Stimulated activated CD8-positive, alpha-beta memory T cell treated with anti-CD3 and anti-CD28 coated beads, Interleukin-4, amount 100 ng/mL, for 48 hours (primary cell): Measurements from ENCODE around the gene PAX5.
"Not testable (repeated sequence)": the region's sequence is repeated elsewhere in the genome, so short reads cannot be mapped to it uniquely, and the experiment has no call there.

Experiments used
- DNase-seq: peaks from one replicate; pipeline ENCODE4 v3.0.0-alpha.2; 2020

PAX5 gene

GRCh38 chr9:37033682-37034304 lies at the start of gene PAX5:
Gene PAX5 (minus strand): TSS chr9:37034268. CDS start chr9:37034031, 237 bp downstream.
- DNase-seq = no peak

DNA sequence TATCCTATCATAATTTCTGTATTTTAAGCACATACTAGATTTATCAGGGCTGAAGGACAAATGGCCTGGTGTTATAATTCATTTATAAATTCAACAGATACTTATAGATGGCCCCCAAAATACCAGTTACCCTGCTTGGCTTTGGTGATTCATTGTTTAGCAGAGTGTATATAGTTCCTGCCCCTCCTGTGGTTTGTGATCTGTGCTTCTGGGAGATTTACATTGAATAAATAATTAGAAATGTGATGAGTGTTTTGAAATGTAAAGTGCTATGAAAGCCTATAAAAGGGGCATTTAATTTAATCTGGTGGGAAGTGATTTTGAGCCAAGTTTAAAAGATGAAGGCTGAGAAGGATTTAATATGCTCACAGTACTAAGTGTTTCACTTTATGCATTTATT lies 49.6 kb upstream of the PAX5 start:
- DNase-seq = no peak

- no peak for DNase-seq
These were observed 48.2 kb upstream of the PAX5 start for GRCh38 chr9:37082214-37082765.

DNA sequence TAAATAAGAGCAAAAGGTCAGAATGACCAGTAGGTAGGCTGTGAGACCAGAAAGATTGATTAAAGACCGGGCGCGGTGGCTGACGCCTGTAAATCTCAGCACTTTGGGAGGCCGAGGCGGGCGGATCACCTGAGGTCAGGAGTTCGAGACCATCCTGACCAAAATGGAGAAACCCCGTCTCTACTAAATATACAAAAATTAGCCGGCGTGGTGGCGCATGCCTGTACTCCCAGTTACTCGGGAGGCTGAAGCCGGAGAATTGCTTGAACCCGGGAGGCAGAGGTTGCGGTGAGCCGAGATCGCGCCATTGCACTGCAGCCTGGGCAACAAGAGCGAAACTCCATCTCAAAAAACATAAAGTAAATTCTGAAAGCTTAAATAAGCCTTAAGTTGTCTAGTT lies 47.4 kb upstream of the PAX5 start:
- DNase-seq = not testable (repeated sequence)

GRCh38 chr9:37080165-37080628 lies 46.1 kb upstream of the PAX5 start:
- DNase-seq = not testable (repeated sequence)

GRCh38 chr9:37079370-37080164 lies 45.5 kb upstream of the PAX5 start:
- peak; percentile 93 for DNase-seq

DNA sequence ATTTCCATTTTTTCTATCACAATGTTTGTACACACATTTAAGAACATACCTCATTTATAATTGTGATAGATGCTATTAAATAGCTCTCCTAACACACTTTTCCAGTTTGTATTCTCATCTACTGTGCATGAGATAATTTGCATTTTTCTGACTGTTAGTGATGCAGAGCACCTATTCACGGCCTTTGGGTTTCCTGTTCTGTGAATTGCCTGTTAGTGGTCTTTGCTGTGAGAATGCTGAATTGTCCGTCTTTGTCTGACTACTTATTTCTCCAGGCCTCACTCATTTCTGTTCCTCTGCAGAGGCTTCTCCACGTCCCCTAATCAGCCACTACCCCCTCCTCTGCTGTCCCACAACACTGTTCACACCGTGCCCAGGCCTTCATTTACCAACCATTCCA lies 40.7 kb upstream of the PAX5 start:
- not testable (repeated sequence) for DNase-seq

DNA sequence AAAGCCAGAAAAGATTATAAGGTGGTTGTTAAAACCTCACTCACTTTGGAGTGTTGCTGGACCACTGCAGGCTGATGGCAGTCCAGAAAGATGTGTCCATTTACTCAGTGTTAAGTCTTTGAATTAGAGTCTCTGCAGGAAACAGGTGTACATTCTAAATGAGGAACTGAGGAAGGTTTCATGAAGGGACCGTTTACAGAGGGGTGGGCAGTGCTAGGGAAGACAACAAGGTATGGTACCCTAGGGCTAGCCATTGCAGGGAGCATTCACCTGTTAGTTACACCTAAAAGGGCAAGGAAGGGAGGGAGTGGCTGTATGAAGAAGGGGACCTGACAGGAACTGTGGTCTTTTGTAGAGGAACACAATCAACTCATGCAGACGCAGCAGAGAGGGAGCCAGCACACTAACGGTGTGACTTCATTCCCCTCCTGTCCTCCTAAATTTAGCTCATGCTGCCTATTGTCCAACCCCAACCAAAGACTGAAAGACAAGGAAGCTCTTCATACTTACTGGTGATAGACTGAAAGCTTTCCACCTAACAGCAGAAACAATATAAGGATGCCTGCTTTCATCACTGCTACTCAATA lies 32.2 kb upstream of the PAX5 start:
- no peak for DNase-seq

DNA sequence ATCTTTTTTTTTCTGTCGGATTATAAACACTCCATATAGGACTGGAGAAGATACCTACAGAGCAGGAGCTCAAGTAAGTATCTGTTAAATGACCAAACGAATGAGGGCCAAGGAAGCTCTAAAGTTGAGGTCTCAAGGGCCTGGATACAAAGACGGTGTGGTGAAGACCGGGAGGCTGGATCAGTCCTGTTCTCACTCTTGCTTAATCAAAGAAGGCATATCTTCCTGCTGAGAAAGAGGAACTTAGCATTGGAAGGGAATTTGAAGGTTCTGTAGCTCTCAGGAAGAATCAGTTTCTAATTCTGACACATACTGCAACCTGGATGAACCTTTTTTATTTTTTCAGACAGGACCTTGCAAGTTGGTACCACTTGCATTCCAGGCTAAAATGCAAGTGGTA lies 28.3 kb upstream of the PAX5 start:
- no peak for DNase-seq

DNA sequence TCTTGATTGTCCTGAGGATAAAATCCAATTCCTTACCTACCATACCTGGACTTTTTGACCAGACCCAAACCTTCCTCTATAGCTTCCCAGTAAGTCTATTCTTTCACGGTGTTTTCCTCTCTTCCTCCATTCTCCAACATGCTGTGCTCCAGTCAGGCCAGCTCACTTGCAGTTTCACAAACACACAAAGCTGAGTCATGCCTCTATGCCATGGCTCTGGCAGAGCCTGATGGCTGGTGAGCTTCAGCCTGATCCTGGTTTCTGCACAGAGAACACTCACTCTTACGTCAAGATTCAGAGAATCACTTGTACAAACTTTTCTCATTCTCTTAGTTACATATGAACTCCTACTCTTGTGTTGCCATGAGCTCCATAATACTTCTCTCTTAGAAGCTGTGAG lies 27.7 kb upstream of the PAX5 start:
- DNase-seq = no peak

DNA sequence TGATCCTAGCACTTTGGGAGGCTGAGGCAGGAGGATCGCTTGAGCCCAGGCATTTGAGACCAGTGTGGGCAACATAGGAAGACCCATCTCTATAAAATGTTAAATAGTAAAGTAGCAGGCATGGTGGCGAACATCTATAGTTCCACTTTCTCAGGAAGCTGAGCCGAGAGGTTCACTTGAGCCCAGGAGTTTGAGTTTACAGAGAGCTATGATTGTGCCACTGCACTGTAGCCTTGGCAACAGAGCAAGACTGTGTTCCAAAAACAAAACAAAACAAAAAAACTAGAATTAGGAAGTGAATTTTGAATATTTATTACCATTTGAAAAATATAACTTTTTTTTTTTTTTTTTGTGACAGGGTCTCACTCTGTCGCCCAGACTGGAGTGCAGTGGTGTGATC lies 26.8 kb upstream of the PAX5 start:
- DNase-seq = no peak

GRCh38 chr9:37056046-37056920 lies 22.2 kb upstream of the PAX5 start:
- no peak for DNase-seq

- not testable (repeated sequence) for DNase-seq
These were observed 20.3 kb upstream of the PAX5 start for GRCh38 chr9:37054363-37054720.

- DNase-seq = no peak
These were observed 19.8 kb upstream of the PAX5 start for GRCh38 chr9:37053684-37054362.

- no peak for DNase-seq
These were observed 12.6 kb upstream of the PAX5 start for GRCh38 chr9:37046683-37047082.

- no peak for DNase-seq
These were observed 8.4 kb upstream of the PAX5 start for GRCh38 chr9:37042421-37042820.

DNA sequence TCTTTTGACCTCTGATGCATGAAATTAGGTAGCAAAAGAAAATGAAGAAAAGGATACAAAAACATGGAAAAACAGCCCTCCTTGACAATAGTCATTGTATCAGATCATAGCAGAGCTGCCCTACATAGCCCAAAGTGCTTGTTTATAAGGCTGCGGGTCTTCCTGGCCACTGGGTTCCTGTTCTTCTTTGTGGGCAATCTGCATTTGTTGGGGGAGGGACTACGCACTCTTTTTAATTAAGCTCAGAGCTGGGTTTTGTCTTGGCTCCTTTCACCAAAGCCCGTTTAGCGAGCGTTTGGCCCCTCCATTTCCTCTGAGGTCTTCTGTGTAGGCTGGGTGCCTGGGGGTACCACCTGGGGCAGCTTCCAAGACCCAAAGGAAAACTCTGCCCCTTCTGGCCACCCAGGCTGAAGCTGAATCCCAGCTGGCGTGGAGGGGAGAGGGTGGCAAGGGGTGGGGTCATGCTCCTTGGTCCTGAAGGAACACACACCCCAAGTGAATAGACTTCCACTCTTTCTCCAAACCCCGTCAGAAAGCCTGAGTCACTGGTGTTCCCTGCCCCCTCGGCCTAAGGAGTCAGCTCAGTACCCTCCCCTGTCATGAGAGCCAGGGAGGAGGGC lies 6.5 kb upstream of the PAX5 start:
- no peak for DNase-seq

GRCh38 chr9:37038943-37039464 lies 4.9 kb upstream of the PAX5 start:
- DNase-seq = no peak

- DNase-seq = no peak
These were observed 4.4 kb upstream of the PAX5 start for GRCh38 chr9:37038302-37038942.

DNA sequence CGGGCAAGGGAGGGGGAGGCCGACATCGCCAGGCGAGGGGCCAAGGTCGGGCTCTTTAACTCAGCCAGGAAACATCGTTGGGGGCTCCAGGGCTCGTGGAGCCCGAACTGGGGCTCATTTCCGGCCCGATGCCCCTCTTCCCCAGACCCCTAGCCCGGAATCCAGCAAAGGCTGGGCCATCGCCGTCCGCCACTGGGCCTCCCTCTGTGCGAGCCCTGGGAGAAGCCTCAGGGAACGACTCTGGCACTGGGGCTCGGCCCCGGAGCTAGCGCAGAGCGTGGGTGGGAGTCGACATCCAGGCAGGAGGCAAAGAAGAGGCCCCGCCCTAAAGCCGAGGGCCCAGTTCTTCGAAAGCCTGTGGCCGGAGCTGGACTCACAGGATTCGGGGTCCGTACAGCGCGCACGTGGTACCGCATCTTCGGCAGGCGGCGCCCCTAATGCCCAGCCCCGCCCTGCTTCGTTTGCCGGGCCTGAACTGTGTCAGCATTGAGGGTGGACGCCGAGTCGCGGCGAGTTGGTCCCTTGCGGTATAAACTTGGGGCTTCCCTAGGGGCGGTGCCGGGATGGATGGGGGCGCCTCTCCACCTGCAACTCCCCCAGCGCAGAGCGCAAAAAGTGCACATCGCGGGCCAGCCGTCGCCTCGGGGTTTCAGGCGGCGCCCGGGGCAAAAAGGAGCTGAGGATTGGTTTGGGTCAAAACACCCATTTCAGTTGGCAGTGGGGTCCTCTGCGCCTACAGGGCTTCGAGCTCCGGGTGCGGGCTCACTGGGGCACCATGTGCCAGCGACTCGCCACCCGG lies 3.6 kb upstream of the PAX5 start:
- DNase-seq = peak; percentile 43
